DND-41 (cell line): ENCODE measurements around the gene STEAP4.

Source experiments
- ATAC-seq: fragments of 200-7000 bp; cut with Tn5 transposase; 3 replicates; pipeline ENCODE4 v1.9.1; 2021; ENCODE audit warnings: low read depth; ENCODE audit not compliant: insufficient read depth
- DNase-seq: peaks from one replicate; pipeline ENCODE4 v3.0.0-alpha.2; 2020
- H2AFZ ChIP-seq: 2 replicates; pipeline ENCODE4 v1.6.0; 2012; ENCODE audit warnings: low read depth, low read length
- H3K27ac ChIP-seq: 2 replicates; pipeline ENCODE4 v1.5.1; 2012; ENCODE audit warnings: low read length, inconsistent platforms
- H3K27me3 ChIP-seq: fragments of 200-600 bp; sonication (generic); 2 replicates; pipeline ENCODE4 v1.6.0; 2012; ENCODE audit warnings: low read length, mild to moderate bottlenecking, inconsistent platforms; ENCODE audit not compliant: insufficient read depth, poor library complexity
- H3K36me3 ChIP-seq: 2 replicates; pipeline ENCODE4 v1.5.1; 2012; ENCODE audit warnings: low read length, inconsistent platforms; ENCODE audit not compliant: insufficient read depth
- H3K4me1 ChIP-seq: 2 replicates; pipeline ENCODE4 v1.5.1; 2012; ENCODE audit warnings: mild to moderate bottlenecking, low read length; ENCODE audit not compliant: insufficient read depth
- H3K4me2 ChIP-seq: 2 replicates; pipeline ENCODE4 v1.6.0; 2012; ENCODE audit warnings: mild to moderate bottlenecking, moderate library complexity, low read length, inconsistent platforms; ENCODE audit not compliant: insufficient read depth
- H3K4me3 ChIP-seq, 2 experiments: fragments of 200-600 bp in 1 of 2; shearing (Covaris generic) in 1 of 2; 2 replicates each; pipeline ENCODE4 v1.5.1; 2012 to 2016; ENCODE audit warnings: inconsistent platforms in 2 of 2, low read length in 2 of 2, mild to moderate bottlenecking in 2 of 2, low read depth in 1 of 2, moderate library complexity in 1 of 2
- H3K79me2 ChIP-seq: 2 replicates; pipeline ENCODE4 v1.6.0; 2012; ENCODE audit warnings: low read length, inconsistent platforms; ENCODE audit not compliant: insufficient read depth
- H3K9ac ChIP-seq: 2 replicates; pipeline ENCODE4 v1.6.0; 2012; ENCODE audit warnings: low read depth, mild to moderate bottlenecking, inconsistent platforms, low read length, moderate library complexity
- H3K9me3 ChIP-seq: 2 replicates; pipeline ENCODE4 v1.5.1; 2012; ENCODE audit warnings: low read length, moderate library complexity, mild to moderate bottlenecking, inconsistent platforms; ENCODE audit not compliant: insufficient read depth, severe bottlenecking
- H4K20me1 ChIP-seq: 2 replicates; pipeline ENCODE4 v1.6.0; 2012; ENCODE audit warnings: low read length; ENCODE audit not compliant: insufficient read depth
- CTCF ChIP-seq: IDR thresholded peaks from 2 replicates; pipeline ENCODE4 v1.5.1; 2012; ENCODE audit warnings: borderline replicate concordance, low read length, moderate library complexity, mild to moderate bottlenecking; ENCODE audit not compliant: poor library complexity, severe bottlenecking; ENCODE audit errors: extremely low read depth
- EZH2 ChIP-seq: IDR thresholded peaks from 3 replicates; pipeline ENCODE4 v1.6.1; 2012; ENCODE audit warnings: borderline replicate concordance, low read depth, mild to moderate bottlenecking, moderate library complexity, low read length, inconsistent platforms; ENCODE audit not compliant: severe bottlenecking

Gene STEAP4

GRCh38 chr7:88344271-88344670 lies 37.6 kb upstream of the STEAP4 start:
- Histone ChIP-seq H3K4me2 (no peak overlapping the region), H3K27ac (no peak overlapping the region), H3K9me3 (no peaks in the 10 kb centered on the region), H3K36me3 (no peaks in the 10 kb centered on the region), H3K4me1 (no peaks in the 10 kb centered on the region), H3K79me2 (no peaks in the 10 kb centered on the region), H3K4me3 (no peak overlapping the region), H3K27me3 (peaks cover 4% of the 10 kb centered on the region), H2AFZ (no peak overlapping the region), H3K9ac (no peak overlapping the region), H4K20me1 (no peaks in the 10 kb centered on the region)
- TF ChIP-seq EZH2 (no peak), CTCF (no peak)
- DNase-seq (no peak), ATAC-seq (no peak)

- TF ChIP-seq CTCF (no peak), EZH2 (no peak)
- no peak overlapping the region for H3K4me3 ChIP-seq
Observed at GRCh38 chr7:88339195-88339922, 32.7 kb upstream of the STEAP4 start.

GRCh38 chr7:88338503-88338902 lies 31.8 kb upstream of the STEAP4 start:
- H3K4me3 ChIP-seq, result no peak overlapping the region
- no peak overlapping the region for H3K9ac ChIP-seq
- no peaks in the 10 kb centered on the region for H3K4me1 ChIP-seq
- H3K9me3 ChIP-seq, result no peaks in the 10 kb centered on the region
- no peaks in the 10 kb centered on the region for H4K20me1 ChIP-seq
- ATAC-seq, result no peak
- no peak overlapping the region for H3K4me2 ChIP-seq
- no peaks in the 10 kb centered on the region for H3K79me2 ChIP-seq
- no peak overlapping the region for H2AFZ ChIP-seq
- TF ChIP-seq EZH2 (no peak), CTCF (no peak)
- DNase-seq, result no peak
- no peaks in the 10 kb centered on the region for H3K27me3 ChIP-seq
- no peaks in the 10 kb centered on the region for H3K36me3 ChIP-seq
- H3K27ac ChIP-seq, result no peak overlapping the region

More at GRCh38 chr7:88339195-88339922, 32.7 kb upstream of the STEAP4 start:
- H3K27ac ChIP-seq, result no peak overlapping the region
- H3K9ac ChIP-seq, result no peak overlapping the region
- no peak for DNase-seq
- H4K20me1 ChIP-seq, result no peaks in the 10 kb centered on the region
- ATAC-seq, result no peak
- H3K9me3 ChIP-seq, result no peaks in the 10 kb centered on the region
- H3K27me3 ChIP-seq, result no peaks in the 10 kb centered on the region
- no peak overlapping the region for H2AFZ ChIP-seq
- no peaks in the 10 kb centered on the region for H3K79me2 ChIP-seq
- H3K4me2 ChIP-seq, result no peak overlapping the region
- no peaks in the 10 kb centered on the region for H3K36me3 ChIP-seq
- no peaks in the 10 kb centered on the region for H3K4me1 ChIP-seq
